Measurements from ENCODE around the gene BICRA.

The BICRA gene

DNA sequence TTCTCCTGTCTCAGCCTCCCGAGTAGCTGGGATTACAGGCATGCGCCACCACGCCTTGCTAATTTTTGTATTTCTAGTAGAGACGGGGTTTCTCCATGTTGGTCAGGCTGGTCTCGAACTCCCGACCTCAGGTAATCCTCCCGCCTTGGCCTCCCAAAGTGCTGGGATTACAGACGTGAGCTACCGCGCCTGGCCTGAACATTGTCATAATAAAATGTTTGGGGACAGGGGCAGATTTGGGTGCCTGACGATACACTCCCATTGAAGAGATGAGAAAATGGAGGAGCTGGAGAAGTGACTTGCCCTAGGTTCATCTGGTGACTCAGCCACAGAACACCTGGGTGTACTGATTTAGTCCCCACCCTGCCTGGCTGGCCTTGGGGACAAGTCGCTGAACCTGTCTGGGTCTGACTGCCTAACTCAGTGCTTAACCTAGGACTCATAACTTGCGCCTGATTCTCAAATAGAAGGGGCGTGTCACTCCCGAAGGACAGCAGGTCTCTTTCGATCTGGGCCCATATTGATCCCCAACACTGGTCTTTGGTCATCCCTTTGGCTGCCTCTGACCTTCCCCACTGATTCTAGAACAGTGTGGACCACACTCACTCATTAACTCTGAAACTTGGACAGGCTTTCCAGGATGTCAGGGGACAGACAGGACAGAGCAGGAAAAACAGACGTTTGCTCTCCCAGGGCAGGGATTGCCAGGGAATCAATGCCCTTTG lies 7.6 kb upstream of the BICRA start:
- ATAC-seq (ENCODE audit: low read depth), result no peak
- Histone ChIP-seq H3K27me3 (ENCODE audit: insufficient read depth, poor library complexity, severe bottlenecking) (no peaks in the 10 kb centered on the region), H3K27ac (ENCODE audit: poor library complexity, severe bottlenecking) (peak overlapping the region; percentile 94), H3K4me1 (ENCODE audit: insufficient read depth, poor library complexity, severe bottlenecking) (peaks cover 4% of the 10 kb centered on the region), H3K9me3 (ENCODE audit: severe bottlenecking) (no peaks in the 10 kb centered on the region), H3K36me3 (ENCODE audit: low read depth) (no peaks in the 10 kb centered on the region), H3K4me3 (ENCODE audit: severe bottlenecking) (peak overlapping the region; percentile 43)
- TF ChIP-seq CTCF (IDR thresholded peaks at IDR 0.05; ENCODE audit: poor library complexity, severe bottlenecking), result no peak
- no peak for DNase-seq (ENCODE audit: low spot score)

DNA sequence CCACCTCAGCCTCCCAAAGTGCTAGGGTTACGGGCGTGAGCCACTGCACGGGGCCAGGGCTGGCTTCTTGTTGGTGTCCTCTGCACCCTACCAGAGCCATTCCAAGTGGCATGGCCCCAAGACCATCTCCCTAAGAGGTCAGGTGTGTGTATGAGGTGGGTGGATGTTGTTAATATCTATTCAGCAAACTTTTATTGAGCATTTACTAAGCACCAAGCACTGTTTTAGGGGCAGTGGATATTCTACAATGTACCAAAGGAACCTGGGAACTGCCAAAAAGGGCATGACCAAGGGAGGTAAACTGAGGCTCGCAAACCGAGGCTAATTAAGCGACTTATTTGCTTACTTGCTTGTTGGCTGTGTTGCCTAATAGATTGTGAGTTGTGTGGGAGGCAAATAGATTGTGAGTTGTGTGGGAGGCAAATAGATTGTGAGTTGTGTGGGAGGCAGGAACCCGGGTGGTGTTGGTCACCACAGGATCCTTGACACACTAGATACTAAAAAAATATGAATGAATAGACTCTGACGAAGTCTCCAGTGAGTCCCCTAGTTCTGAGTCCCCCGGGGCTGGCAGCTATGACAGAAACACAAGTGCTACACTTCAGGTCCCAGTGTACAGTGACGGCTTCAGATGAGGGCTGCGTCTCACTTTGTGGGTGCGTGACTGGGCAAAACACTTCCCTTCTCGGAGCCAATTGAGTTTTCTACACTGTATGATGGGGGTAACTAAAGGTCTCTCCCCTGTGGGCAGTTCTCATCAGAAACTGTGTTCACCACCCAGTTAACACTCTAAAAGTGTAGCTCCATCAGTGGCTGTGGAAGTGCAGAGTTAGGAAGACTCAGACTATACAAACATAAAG lies 5.0 kb upstream of the BICRA start:
- H3K9me3 ChIP-seq (ENCODE audit: severe bottlenecking), result no peaks in the 10 kb centered on the region
- H3K4me3 ChIP-seq (ENCODE audit: severe bottlenecking), result no peak overlapping the region
- H3K36me3 ChIP-seq (ENCODE audit: low read depth), result no peaks in the 10 kb centered on the region
- TF ChIP-seq CTCF (IDR thresholded peaks at IDR 0.05; ENCODE audit: poor library complexity, severe bottlenecking), result no peak
- no peak overlapping the region for H3K27ac ChIP-seq (ENCODE audit: poor library complexity, severe bottlenecking)
- ATAC-seq (ENCODE audit: low read depth) (no peak), DNase-seq (ENCODE audit: low spot score) (no peak)
- H3K4me1 ChIP-seq (ENCODE audit: insufficient read depth, poor library complexity, severe bottlenecking), result peaks cover 4% of the 10 kb centered on the region
- H3K27me3 ChIP-seq (ENCODE audit: insufficient read depth, poor library complexity, severe bottlenecking), result no peaks in the 10 kb centered on the region

DNA sequence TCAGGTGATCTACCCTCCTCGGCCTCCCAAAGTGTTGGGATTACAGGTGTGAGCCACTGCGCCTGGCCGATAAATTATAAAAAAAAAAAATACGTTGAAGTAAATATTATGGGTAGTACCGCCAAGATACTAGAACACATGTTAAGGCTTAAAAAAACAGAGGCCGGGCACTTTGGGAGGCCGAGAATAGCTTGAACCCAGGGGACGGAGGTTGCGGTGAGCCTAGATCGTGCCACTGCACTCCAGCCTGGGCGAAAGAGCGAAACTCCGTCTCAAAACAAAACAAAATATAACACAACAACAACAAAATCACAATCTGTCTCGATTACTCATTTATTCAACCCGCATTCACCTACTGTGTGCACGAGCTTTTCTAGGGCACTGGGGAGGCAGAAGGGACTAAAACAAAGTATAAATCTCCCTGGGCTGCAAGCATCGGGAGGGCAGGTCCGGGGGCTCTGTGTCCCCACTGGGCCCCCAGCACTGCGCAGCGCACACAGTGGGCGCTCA lies 1.3 kb upstream of the BICRA start:
- Histone ChIP-seq H3K27me3 (ENCODE audit: insufficient read depth, poor library complexity, severe bottlenecking) (no peaks in the 10 kb centered on the region), H3K36me3 (ENCODE audit: low read depth) (peaks cover 4% of the 10 kb centered on the region; the same call in 1 of the 2 replicates), H3K4me1 (ENCODE audit: insufficient read depth, poor library complexity, severe bottlenecking) (peaks cover 3% of the 10 kb centered on the region), H3K4me3 (ENCODE audit: severe bottlenecking) (peak overlapping the region; percentile 94), H3K27ac (ENCODE audit: poor library complexity, severe bottlenecking) (peak overlapping the region; percentile 70), H3K9me3 (ENCODE audit: severe bottlenecking) (no peaks in the 10 kb centered on the region)
- ATAC-seq (ENCODE audit: low read depth) (no peak), DNase-seq (ENCODE audit: low spot score) (no peak)
- no peak for TF ChIP-seq CTCF (IDR thresholded peaks at IDR 0.05; ENCODE audit: poor library complexity, severe bottlenecking)

- Histone ChIP-seq H3K27me3 (ENCODE audit: insufficient read depth, poor library complexity, severe bottlenecking) (no peaks in the 10 kb centered on the region), H3K36me3 (ENCODE audit: low read depth) (peaks cover 4% of the 10 kb centered on the region; the same call in 1 of the 2 replicates), H3K9me3 (ENCODE audit: severe bottlenecking) (no peaks in the 10 kb centered on the region), H3K4me1 (ENCODE audit: insufficient read depth, poor library complexity, severe bottlenecking) (peaks cover 3% of the 10 kb centered on the region), H3K27ac (ENCODE audit: poor library complexity, severe bottlenecking) (peak overlapping the region; percentile 70), H3K4me3 (ENCODE audit: severe bottlenecking) (peak overlapping the region; percentile 94)
- ATAC-seq (ENCODE audit: low read depth) (peak; percentile 92), DNase-seq (ENCODE audit: low spot score) (peak; percentile 84)
- TF ChIP-seq CTCF (IDR thresholded peaks at IDR 0.05; ENCODE audit: poor library complexity, severe bottlenecking), result peak; percentile 7
Measured at GRCh38 chr19:47608074-47608918, 638 bp upstream of the BICRA start.

All from RWPE2 (cell line).